Stimulated activated CD8-positive, alpha-beta memory T cell treated with anti-CD3 and anti-CD28 coated beads, Interleukin-7, amount 100 ng/mL, for 24 hours (primary cell): Measurements from ENCODE around the gene CRACDL.

Experiments
- DNase-seq: peaks from one replicate; pipeline ENCODE4 v3.0.0-alpha.2; 2020; ENCODE audit warnings: low read depth

Gene CRACDL

GRCh38 chr2:98750593-98751282 lies 185.3 kb downstream of the CRACDL start:
- no peak for DNase-seq

DNA sequence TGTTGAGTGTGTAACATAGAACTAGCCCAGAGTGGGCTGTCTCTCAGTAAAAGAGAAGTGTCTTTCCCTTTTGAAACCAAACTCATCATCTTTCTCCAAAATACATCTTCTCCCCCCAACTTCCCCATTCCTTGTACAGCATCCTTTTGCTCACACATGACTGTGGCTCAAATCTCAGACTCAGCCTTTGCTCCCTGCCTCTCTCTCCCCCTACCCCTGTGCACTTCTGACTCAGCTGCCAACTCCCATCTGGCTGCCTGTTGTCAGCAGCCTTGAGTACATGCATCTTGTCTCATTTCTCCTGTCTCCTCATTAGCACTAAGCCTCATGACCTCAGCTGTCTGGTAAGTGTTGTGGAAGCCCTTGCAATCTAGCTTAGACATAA lies 187.0 kb downstream of the CRACDL start:
- DNase-seq, result no peak

DNA sequence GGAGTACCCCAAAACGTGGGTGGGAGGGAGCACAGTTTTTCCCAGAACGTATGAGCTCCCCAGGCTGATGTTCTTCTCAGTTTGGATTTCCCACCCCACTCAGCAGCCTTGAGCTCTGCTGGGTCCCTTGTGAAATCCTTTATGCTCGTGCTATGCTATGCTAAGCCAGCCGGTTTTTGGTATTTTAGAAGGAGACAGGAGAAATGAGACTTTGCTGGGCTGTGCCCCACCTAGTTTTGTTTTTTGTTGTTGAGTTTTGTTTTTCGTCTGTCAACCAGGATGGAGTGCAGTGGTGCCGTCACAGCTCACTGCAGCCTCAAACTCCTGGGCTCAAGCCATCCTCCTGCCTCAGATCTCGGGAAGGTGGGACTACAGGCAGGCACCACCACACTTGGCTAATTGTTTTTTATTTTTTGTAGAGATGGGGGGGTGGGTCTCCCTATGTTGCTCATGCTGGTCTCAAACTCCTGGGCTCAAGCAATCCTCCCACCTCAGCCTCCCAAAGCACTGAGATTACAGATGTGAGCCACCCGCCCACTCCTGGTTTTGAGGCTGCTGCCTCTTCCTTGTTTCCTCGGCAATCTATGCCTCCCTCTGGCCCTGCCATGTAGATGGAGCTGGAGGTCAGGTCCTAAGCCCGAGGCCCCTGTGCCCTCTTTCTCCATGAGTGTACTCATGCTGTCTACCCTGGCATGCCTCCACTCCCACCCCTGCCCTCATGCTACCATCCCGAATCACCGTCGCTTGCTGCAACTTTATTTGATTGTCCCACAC lies 187.5 kb downstream of the CRACDL start:
- DNase-seq, result no peak

DNA sequence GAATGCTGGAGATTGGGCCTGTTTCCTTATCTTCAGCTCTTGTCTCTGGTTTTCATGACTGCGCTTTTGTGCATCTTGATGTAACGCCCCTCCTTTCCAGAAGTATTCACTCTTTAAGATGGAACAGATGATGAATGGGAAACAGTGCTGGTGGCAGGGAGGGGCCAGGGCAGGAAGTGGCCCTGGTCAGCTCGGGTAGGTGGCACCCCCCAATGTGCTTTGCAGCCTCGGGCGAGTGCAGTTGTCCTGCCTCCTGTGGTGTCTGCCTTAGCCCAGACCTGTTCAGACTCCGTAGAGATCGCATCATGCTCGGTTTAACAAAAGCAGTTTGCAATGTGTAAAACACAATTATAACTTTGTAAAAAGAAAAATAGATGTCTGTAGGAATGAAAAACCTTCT lies 188.1 kb downstream of the CRACDL start:
- no peak for DNase-seq

GRCh38 chr2:98746426-98746825 lies 189.6 kb downstream of the CRACDL start:
- no peak for DNase-seq

- no peak for DNase-seq
Observed at GRCh38 chr2:98744595-98744994, 191.4 kb downstream of the CRACDL start.
